ENCODE results near the gene RPRD1A.
"Not testable (repeated sequence)": the region's sequence is repeated elsewhere in the genome, so short reads cannot be mapped to it uniquely, and the experiment has no call there.

Gene RPRD1A

DNA sequence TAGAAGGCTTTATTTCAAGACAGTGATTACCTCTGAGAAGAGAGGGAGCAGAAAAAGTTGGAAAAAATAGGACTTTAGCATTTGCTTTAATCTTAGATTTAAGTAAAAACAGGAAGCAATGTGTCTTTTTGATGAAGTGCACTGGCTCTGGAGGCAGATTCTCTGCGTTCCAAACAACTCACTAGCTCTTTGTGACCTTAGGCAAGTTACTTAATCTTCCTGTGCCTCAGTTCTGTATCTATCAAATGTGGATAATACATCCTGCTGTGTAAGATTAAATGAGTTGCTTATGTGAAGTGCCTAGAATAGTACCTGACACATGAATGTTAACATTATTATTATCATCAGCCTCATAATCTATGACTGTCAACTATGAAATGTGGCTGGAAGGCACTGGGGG is 42.3 kb downstream of the RPRD1A start:
- no peak for DNase-seq

DNA sequence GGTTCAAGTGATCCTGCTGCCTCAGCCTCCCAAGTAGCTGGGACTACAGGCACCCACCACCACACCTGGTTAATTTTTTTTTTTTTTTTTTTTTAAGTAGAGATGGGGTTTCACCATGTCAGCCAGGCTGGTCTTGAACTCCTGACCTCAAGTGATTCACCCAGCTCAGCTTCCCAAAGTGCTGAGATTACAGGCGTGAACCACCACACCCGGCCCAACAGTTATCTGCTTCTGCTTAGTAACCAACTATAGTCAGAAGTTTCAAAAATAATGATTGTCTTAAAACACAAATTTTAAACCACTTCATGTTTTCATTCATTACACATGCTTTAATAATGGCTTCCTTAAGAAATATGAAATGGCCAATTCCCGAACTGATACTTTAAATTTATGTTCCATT is 43.1 kb downstream of the RPRD1A start:
- DNase-seq = not testable (repeated sequence)

DNA sequence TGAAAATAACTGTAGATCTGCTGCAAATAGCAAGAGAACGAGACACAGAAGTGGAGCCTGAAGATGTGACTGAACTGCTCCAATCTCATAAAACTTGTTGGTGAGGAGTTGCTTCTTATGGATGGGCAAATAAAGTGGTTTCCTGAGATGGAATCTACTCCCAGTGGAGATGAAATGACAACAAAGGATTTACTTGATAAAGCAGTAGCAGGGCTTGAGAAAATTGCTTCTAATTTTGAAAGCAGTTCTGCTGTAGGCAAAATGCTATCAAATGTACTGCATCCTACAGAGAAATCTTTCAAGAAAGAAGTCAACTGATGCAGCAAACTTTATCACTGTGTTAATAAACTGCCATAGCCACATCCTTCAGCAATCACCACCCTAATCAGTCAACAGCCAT is 44.0 kb downstream of the RPRD1A start:
- no peak for DNase-seq

DNA sequence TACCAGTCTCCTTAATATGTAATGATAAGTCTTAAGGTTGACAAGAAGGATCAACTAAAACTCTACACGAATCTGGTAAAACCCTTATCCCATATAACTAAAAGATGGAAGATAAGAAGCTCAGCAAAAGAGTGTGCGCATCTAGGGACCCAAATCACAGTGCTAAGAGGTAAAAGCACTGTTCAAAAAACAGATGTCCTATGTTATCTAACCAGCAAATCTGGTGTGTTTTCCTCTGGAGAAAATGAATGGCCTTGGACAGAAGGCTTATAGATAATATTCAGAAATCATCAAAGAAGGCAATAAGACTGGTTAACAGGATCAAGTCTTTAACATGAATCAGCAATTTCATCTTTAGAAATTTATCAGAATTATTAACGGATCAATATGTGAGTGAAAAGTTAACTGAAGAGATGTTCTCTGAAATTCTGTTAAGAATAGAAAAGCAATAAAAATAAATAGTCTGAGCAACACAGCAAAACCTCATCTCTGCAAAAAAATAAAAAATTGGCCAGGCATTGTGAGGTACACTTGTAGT is 47.1 kb downstream of the RPRD1A start:
- DNase-seq = no peak

DNA sequence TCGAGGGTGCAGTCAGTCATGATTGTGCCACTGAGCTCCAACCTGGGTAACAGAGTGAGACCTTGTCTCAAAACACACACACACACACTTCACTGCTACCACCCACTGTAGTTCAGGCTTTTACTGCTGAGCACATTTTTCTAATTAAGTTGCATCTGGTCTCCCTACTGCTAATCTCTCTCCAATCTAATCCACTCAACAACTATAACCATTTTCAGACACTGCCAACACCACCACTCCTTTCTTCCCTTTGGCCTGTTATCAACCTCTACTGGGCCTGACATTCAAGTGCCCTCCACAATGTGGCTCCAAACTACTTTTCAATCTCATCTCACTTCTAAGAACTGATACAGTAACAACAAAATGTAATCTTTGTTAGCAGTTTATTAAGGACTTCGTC is 50.1 kb downstream of the RPRD1A start:
- no peak for DNase-seq

DNA sequence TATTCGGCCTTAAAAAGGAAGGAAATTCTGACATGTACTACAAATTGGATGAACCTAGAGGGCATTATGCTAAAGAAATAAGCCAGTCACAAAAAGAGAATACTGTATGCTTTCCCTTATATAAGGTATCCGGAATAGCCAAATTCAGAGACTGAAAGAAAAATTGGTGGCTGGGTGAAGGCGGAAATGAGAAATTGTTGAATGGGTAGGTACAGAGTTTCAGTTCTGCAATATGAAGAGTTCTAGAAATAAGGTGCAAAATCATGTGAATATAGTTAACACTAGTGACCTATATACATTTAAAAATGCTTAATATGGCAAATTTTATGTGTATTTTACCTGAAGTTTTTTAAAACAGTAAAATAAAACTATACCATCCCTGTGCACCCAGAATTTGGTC is 51.7 kb downstream of the RPRD1A start:
- no peak for DNase-seq

DNA sequence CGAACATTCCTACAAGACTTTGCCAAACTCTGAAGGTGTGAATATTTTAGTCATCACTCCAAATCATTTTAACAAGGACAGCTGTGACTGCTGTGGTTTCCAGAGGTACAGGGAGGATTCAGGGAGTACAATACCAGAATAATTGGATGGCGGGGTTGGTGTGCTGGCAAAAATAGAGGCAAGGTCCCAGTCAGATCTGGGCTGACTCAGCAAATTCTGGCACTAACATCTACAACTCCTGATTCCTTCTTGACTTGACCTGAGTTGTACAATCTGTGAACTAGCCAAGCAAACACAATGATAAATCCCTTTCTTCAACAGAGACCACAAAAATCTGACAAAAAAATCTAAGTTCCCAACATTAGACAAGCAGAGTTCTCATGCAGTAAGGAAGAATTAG is 54.5 kb downstream of the RPRD1A start:
- no peak for DNase-seq

DNA sequence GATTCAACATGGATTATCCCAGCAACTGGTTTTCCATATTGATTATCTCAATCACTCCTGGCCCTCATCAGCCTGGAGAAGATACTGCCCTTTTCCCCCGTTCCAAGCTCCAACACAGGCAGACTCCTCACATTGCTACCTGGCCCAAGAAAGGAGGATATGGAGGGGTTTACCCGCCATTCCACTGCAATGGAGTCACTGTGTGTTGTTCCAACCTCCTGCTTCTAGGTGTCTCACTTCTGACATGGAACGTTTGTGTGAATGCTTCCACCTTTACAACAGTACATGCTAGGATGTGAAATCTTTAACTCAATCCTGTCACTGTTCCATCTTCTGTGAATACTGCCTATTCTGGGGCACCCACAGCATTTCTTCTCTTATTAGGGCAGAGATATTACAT is 58.1 kb downstream of the RPRD1A start:
- DNase-seq = no peak

DNA sequence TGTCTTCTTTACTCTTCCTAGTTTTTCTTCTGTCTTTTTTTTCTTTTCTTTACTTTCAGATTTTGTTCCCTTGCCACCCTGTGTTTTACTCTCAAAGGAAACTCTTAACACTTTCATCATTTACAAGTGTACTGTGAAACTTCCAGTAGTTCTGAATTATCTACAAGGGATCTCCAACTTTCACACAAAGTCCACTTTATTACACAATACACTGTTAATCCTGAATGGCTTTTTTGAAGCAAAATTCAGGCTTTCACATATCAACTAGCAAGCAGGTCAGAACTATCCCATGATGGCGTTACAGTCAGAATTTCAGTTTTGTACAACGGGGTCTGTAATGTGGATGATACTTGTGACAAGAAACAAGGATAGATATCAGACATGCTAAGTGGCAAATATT is 60.4 kb downstream of the RPRD1A start:
- no peak for DNase-seq

DNA sequence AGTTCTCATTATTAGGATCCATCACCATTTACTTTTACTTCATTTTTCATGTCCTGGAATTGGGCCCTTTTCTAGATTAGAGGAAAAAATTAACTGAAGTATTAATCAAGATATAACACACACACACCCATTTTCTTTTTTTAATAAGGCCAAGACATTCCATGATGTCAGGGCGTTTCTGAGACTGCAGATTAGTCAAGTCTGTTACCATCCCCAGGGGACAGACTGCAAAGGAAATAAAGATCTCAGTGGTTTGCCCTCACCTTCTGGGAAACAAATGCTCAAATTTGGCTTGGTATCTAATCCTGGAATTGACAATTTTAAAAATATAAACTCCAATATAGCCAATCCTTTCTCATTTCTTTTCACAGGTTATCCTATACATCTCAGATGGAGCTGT is 67.4 kb downstream of the RPRD1A start:
- no peak for DNase-seq

DNA sequence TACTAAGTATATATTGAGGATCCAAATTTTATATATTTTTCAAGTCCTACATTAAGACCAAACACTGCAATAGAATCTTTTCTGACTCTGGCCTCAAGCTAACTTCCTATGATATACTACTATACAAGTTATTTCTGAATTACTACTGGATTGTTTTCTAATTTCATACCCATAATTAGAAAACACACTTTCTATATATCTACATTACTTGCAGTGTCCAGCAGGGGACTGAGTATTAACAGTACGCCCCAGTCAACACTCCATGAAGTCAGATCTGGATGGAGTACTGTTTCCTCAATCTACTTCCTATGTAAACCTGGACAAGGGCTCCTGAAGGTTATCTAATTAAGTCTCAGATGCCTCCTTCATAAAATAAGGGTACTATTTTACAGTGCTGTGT is 68.4 kb downstream of the RPRD1A start:
- DNase-seq = no peak

DNA sequence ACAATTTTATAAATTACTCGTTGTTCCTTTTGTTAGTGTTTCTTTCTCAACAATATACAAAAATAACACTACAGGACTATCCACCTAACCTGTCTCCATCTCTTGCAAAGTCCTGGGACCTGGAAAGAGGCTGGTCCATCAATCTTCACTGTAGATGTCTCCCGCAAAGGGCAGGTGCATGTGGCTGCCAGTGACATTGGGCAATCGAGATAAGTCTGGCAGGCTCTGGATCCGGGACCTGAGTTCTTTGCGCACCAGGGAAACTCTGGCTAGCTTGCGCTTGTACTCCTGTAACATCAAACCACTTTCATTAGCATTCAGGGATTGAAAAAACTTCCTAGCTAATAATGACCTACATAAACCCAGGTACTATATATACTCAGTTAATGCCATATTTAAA is 74.3 kb downstream of the RPRD1A start:
- DNase-seq = no peak

DNA sequence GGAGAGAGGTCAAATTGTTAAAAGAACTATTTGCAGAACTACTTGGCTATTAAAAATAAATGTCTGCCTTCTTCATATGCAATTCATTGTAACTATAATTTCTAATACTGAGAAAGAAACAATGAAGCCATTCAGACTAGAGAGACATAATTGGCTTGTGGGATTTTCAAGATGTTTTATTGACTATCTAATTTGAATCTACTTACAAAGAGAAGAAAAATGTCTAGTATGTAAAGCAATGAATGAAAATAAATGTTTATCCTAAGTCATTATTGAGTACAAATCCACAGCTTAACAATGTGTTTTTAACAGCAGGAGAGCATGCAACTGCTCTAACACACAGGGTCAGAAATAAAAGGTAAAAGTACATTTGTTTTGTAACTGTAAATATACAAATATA is 75.7 kb downstream of the RPRD1A start:
- no peak for DNase-seq

DNA sequence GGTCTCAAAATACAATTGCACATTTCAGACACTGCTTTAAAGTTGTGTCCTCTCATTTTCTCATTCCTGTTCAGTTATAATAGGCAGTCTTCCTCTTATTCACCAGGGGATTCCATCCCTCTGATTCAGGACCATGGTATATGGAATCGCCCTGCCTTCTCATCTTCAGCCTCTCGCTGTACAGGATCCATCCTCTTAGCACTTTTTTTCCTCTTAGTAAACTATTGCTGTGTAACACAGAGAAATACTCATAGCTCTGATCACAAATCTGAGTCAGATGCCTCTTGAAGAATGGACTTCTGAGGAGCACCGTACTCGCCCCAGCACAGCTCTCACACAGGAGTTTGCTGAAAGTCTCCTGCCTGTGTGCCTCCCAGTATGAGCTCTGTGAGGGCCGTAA is 83.5 kb downstream of the RPRD1A start:
- DNase-seq = no peak

DNA sequence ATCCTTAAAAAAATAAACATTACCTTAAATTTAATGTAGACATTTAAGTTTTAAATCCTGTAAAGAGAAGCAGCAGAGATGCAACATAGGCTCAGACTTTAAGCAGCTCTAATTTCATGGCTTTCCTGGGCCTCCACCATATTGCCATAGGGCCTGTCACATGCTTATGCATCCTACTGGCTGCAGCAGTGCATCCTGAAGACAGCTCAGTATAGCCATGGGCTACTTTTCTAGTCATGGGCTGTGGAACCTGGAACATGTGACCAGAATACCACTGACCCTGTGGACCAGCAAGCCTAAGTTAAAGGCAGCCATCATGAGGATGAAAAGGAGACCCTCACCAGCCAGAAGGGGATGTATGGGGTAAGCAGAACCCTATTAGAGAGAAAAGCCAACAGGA is 84.2 kb downstream of the RPRD1A start:
- no peak for DNase-seq

DNA sequence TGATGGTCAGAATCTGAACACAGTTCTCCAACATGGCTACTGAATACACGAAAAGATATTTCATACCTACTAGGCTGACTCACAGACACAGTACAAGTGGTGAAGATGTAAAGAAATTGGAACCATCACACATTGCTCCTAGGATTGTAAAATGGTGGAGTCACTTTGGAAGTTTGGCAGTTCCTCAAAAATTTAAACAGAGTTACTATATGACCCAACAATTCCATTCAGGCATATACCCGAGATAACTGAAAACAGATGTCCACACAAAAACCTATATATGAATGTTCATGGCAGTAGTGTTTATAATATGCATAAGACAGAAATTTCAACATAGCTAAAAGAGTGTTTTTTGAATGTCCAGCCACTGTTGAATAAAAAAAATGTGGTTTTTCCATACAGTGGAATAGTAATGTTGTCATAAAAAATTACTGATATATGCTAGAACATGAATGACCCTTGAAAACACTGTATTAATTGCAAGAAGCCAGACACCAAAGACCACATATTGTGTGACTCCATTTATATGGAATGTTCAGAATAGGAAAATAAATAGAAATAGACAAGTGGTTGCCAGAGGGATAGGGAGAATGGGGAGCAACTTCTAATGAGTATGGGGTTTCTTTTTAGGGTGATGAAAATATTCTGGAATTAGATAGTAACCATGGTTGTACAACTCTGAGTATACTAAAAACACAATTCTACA is 84.8 kb downstream of the RPRD1A start:
- no peak for DNase-seq

DNA sequence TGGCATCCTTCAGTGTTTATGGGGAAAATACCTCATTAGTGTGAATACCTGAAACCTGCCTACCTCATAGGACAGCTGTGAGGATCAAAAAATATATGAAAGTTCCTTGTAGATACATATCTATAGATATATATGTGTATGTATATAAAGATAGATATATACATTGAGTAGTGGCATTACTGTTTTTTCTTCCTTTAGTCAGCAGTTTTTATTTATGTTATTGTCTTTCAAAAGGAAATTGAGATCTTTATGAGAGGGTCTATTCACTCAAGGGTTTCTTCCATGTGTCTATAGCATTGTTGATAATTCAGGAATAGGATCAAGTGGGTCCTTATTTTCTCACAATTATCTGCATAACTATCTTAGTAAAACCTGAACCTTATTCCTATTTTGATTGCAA is 88.2 kb downstream of the RPRD1A start:
- no peak for DNase-seq

DNA sequence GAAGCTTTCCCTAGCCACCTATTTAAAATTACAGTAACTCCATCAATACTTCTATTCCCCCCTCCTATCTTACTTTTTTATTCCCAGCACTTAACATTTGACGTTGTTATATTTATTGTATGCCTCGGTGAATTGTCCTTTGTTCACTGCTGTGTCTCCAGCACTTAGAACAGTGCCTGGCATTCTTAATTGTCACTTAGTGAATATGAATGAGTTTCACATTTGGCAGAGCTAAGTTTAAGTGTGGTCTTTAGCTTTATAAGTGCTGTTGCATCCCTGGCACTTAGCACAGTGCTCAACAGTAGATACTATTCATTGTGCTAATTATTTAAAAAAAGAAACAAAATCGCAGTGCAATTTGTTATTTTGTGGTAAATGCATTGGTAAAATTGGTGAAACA is 93.2 kb downstream of the RPRD1A start:
- no peak for DNase-seq

DNA sequence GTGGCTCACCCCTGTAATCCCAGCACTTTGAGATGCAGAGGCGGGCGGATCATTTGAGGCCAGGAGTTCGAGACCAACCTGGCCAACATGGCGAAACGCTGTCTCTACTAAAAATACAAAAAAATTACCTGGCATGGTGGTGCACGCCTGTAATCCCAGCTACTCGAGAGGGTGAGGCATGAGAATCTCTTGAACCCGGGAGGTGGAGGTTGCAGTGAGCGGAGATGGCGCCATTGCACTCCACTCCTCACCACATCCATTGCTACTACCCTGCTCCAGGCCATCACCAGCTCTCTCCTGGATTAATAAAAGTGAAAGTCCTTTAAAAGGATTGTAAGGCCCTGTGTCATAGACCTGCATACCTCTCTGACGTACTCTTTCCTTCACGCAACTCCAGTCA is 93.7 kb downstream of the RPRD1A start:
- no peak for DNase-seq

DNA sequence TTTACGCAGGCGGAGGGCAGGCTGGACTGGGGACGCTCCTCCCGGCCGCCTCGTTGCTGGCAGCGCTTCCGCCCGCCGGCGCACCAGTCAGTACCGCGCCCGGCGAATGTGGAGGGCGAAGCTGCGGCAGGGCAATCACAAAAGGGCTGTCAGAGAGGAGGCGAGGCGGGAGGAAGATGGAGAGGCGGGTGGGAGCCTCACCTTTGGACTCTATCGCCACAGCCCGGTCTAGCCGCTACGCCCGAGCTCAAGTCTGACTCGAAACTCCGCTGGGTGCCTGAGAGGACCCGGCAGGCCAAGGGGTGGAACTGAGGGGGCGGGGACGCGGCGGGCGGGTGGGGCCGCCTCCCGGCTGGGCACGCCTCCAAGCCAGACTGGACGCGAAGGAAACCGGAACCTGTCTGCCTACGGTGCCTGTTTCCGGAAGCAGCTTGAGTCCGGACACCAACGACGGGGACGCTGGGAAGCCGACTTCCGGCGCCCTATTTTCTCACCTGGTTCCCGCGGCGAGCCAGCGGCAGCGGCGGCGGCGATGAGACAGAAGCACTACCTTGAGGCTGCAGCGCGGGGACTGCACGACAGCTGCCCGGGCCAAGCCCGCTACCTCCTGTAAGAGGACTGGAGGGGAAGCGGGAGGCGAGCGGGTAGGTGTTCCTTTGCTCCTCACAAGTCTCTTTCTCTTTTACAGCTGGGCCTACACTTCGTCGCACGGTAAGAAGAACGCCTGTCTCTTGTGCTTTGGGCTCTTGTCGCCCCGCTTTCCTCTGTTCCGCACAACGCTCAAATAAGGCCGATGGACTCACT is 95.0 kb downstream of the RPRD1A start, which contains the start of gene RMP24:
Gene RMP24, plus strand, starts transcription at position 483 of the 804 bp plus-strand sequence.
- DNase-seq = peak; percentile 95

DNA sequence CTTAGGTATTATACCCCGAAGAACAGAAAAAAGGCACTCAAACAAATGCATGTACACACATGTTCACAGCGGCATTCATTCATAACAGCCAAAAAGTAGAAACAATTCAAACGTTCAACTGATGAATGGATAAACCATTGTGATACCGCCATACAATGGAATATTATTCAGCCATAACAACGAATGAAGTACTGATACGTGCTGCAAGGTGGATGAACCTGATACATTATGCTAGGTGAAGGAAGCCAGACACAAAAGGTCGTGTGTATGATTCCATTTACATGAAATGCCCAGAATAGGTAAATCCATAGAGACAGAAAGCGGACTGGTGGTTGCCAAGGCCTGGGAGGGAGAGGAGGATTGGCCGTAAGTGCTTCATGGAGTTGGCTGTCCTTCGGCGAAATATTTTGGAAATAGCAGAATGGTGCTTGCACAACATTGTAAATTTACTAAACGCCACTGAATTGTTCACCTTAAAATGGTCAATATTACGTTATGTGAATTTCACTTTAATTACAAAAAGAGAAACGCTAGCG is 95.6 kb downstream of the RPRD1A start:
- no peak for DNase-seq

DNA sequence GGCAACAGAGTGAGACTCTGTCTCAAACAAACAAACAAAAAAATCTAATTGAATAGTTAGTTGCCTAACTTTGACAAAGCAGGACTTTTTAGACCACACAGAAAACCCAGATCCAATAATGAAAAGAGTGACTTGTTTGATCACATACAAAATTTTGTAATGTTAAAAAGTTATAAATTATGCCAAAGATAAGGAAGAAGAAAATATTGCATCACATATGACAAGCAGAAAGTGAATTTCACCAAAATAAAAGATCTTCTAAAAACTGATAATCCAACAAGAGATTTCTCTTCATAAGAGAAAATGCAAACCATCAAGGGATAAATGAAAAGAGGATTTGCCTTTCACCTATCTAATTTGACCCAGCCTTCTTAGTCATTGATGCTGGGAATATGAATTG is 97.7 kb downstream of the RPRD1A start:
- DNase-seq = no peak

DNA sequence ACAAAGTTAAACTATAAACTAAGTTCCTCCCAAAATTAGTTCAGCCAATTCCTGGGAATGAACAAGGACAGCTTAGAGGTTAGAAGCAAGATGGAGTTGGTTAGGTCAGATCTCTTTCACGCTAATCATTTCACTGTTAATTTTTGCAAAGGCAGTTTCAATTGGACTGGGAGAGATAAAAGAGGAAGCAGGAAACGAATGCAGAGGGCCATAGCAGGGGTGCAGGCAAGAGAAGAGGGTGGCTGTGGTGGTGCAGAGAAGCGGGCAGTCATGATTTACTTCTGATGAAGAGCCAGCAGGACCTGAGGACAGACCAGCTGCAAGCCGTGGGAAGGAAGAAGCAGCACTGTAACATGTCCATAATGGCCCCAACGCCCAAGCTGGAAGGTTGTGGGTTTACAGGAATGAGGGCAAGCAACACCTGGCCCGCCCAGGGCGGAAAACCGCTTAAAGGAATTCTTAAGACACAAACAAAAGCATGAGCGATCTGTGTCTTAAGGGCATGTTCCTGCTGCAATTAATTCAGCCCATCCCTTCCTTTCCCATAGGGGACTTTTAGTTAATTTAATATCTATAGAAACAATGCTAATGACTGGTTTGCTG is 99.0 kb downstream of the RPRD1A start:
- DNase-seq = no peak

DNA sequence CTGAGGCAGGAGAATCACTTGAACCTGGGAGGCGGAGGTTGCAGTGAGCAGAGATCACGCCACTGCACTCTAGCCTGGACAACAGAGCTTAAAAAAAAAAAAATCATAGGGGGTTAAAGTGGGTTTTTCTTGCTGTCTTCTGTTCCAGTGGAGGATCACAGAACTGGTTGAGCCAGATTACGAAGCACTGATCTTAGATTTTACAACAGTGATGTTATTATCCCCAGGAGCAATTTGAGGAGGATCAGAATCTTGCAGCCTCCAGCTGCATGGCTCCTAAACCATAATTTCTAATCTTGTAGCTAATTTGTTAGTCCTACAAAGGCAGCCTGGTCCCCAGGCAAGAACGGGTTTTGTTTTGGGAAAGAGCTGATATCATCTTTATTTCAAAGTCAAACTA is 99.5 kb downstream of the RPRD1A start:
- DNase-seq = not testable (repeated sequence)
